Psoas muscle (tissue), 8 donors: Measurements from ENCODE around the gene NT5DC1. TPM values are rescaled to one million over a fixed set of nuclear protein-coding genes. Genes with fewer than 3 reads are reported as not detected.

ENCODE experiments used
- ATAC-seq, 4 donors: fragments of 200-7000 bp; cut with Tn5 transposase; one replicate each; pipeline ENCODE4 v1.9.1; 2020; ENCODE audit warnings: moderate library complexity in 3 of 4, mild to moderate bottlenecking in 2 of 4
- DNase-seq, 2 donors: peaks; one replicate each; pipeline ENCODE4 v3.0.0-alpha.2; 2020
- H3K27ac ChIP-seq: fragments of 200-600 bp; one replicate; pipeline ENCODE4 v1.8.0; 2022
- H3K27me3 ChIP-seq, 3 donors: fragments of 200-600 bp in 1 of 3; one replicate each; pipeline versions ENCODE4 v1.6.1 to v1.8.0; 2013 to 2022; ENCODE audit warnings: low read length in 2 of 3, mild to moderate bottlenecking in 2 of 3, moderate library complexity in 1 of 3; ENCODE audit not compliant: insufficient read depth in 3 of 3
- H3K36me3 ChIP-seq, 2 donors: fragments of 200-600 bp in 1 of 2; one replicate each; pipeline versions ENCODE4 v1.6.1 to v1.8.0; 2013 to 2022; ENCODE audit warnings: low read depth in 1 of 2, mild to moderate bottlenecking in 1 of 2, moderate library complexity in 1 of 2; ENCODE audit not compliant: insufficient read depth in 1 of 2
- H3K4me1 ChIP-seq: fragments of 200-600 bp; one replicate; pipeline ENCODE4 v1.8.0; 2022
- H3K4me3 ChIP-seq: fragments of 200-600 bp; one replicate; pipeline ENCODE4 v1.8.0; 2022; ENCODE audit warnings: mild to moderate bottlenecking
- H3K9me3 ChIP-seq: fragments of 200-600 bp; one replicate; pipeline ENCODE4 v1.8.0; 2022
- WGBS, 3 donors: extraction: QIAGEN DNeasy Blood & Tissue Kit; methylation state at CpG; one replicate each; pipeline versions ENCODE4 v1.1.6 to v1.1.7; 2013; 5-methylcytosine and 5-hydroxymethylcytosine counted together
- intact Hi-C, 2 donors: fragments of 100-400 bp; cut with DNase I; formaldehyde crosslinking; loops; one replicate each; pipeline versions ENCODE4 v1.11.0 to v1.14.2; 2022
- polyA plus RNA-seq, 3 donors: library from polyadenylated mRNA; stranded (reverse); fragments of 200-250 nt; gene quantifications; one replicate each; pipeline ENCODE4 v1.2.3, GENCODE V29; 2013
- total RNA-seq, 4 donors: library from RNA; stranded (reverse); fragmentation: NEBNext Ultra II Directional in 2 of 4; extraction: Animal tissue kit (Norgen Biotek cat#: 25700) in 2 of 4; gene quantifications; one replicate each; pipeline versions ENCODE4 v1.2.1 to v1.2.4, GENCODE V29; 2021 to 2023
- TF ChIP-seq, protein P1 (sequence below): fragments of 200-600 bp; IDR thresholded peaks from one replicate; pipeline ENCODE4 v1.8.0; 2022; ENCODE audit warnings: antibody characterized with exemption
- donor health status: healthy with polysubstance abuse.
- donor health status: DM: no; HTN: no; CAD: no; lungs with moderate emphysema.
- donor health status: Bipolar disorder and iron deficiency.
- donor health status: healthy.
- donor health status: DM: yes; HTN: yes; CAD: no.
- donor health status: DM: no; HTN: no; CAD: no.
- donor health status: DM: no; HTN: no; CAD: no.
- donor health status: DM: yes; HTN: yes; CAD: no.

The NT5DC1 gene
- total and polyA plus RNA-seq, 7 donors: 4.6 to 30.9 (median 26.7) TPM

DNA sequence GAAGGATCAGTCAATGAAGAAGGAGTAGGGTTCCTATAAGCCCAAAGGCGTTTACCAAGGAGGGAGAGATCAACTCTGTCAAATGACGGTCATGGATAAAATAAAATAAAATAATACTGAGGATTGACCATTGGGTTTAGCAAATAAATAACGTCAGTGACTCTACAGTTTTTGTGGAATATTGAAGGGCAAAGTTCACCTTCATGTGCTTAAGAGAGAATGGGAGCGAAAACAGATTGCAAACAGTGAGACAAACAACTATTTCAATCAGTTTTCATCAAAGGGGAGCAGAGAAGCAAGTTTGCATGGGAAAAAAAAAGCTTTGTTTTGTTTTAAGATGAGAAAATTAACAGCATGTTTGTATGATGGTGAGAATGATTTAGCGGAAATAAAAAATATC, 17.6 kb upstream of the NT5DC1 start:
- DNase-seq (no peak), ATAC-seq (no peak)
- Histone ChIP-seq H3K9me3 (no peaks in the 10 kb centered on the region), H3K27ac (no peak overlapping the region), H3K27me3 (no peaks in the 10 kb centered on the region), H3K36me3 (no peaks in the 10 kb centered on the region), H3K4me3 (no peak overlapping the region), H3K4me1 (no peaks in the 10 kb centered on the region)
- intact Hi-C loops: no loop called here
- WGBS, 3 donors: 86 to 92% (median 91%) methylated on average over 5 of the region's 5 CpGs
- TF ChIP-seq, protein P1, sequence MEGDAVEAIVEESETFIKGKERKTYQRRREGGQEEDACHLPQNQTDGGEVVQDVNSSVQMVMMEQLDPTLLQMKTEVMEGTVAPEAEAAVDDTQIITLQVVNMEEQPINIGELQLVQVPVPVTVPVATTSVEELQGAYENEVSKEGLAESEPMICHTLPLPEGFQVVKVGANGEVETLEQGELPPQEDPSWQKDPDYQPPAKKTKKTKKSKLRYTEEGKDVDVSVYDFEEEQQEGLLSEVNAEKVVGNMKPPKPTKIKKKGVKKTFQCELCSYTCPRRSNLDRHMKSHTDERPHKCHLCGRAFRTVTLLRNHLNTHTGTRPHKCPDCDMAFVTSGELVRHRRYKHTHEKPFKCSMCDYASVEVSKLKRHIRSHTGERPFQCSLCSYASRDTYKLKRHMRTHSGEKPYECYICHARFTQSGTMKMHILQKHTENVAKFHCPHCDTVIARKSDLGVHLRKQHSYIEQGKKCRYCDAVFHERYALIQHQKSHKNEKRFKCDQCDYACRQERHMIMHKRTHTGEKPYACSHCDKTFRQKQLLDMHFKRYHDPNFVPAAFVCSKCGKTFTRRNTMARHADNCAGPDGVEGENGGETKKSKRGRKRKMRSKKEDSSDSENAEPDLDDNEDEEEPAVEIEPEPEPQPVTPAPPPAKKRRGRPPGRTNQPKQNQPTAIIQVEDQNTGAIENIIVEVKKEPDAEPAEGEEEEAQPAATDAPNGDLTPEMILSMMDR: no peak

DNA sequence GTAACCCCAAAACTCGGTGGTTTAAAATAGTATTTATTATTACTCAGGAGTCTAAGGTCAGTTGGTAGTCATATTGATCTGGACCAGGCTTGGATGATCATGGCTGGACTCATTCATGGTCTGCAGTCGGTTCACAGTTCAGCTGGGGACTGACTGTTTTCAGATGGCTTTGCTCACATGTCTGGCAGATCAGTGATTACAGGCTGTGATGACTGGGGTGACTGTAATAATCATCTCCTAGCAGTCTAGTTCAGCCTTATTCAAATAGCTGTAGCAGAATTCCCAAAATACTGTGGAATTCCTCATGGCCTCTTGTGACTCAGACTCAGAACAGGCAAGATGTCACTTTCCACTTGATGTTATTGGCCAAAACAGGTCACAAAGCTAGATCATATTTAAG, 16.4 kb upstream of the NT5DC1 start:
- intact Hi-C loops: no loop called here
- ATAC-seq (no peak), DNase-seq (no peak)
- H3K9me3 ChIP-seq: no peaks in the 10 kb centered on the region
- 73 to 90% (median 84%) methylated on average over 2 of the region's 2 CpGs for WGBS, 3 donors
- TF ChIP-seq, protein P1: no peak
- H3K27ac ChIP-seq: no peak overlapping the region
- H3K4me1 ChIP-seq: no peaks in the 10 kb centered on the region
- no peak overlapping the region for H3K4me3 ChIP-seq
- no peaks in the 10 kb centered on the region for H3K36me3 ChIP-seq
- H3K27me3 ChIP-seq: no peaks in the 10 kb centered on the region

DNA sequence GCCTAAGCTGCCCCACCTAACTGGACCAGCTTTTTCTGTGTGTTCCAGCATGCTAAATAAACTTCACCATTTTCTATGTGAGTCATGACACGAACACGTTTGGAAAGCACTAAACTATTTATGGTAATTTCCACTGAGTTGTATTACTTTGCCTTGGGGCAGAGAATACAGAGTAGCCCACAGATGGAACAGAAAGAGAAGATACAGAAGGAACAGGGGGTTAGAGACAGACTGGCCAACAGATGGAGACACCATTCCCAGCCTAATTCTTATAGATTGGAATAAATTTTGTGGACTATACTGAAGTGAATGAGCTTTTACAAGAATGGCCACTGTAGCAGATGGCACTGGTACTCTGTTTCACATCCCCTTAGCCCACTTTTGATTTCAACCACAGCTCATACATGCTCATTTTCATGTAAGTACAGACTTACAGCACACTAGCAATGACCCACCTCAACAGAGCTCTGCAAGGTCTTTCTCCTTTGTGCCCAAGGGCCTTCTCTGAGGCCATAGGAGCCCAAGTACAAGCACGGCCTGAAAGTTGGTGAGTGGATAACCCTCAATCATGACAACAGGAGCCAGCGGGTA, 13.1 kb upstream of the NT5DC1 start:
- intact Hi-C loops: no loop called here
- Histone ChIP-seq H3K27ac (no peak overlapping the region), H3K4me3 (no peak overlapping the region), H3K4me1 (no peaks in the 10 kb centered on the region), H3K36me3 (no peaks in the 10 kb centered on the region), H3K27me3 (no peaks in the 10 kb centered on the region), H3K9me3 (no peaks in the 10 kb centered on the region)
- no peak for DNase-seq
- ATAC-seq: no peak
- WGBS, 3 donors: 68 to 71% (median 71%) methylated on average over 4 of the region's 4 CpGs
- TF ChIP-seq, protein P1: no peak

DNA sequence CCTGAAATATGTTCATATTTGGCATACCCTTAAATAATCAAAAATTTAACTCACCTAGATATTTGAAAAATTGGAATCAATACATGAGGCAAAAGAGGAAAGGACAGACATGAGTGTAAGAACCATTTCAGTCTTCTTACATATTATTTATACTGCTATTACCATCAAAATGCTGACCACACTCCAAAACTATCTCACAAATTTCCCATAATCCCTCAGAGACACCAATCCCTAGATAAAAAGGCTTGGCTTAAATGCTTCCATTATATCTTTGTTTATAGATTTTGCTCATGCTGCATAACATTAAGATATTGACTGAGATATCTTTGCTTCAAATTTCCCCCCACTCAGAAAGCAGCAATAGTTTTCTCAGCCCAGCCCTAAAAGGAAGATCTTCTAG, 11.7 kb upstream of the NT5DC1 start:
- TF ChIP-seq, protein P1: no peak
- intact Hi-C loops: no loop called here
- no peaks in the 10 kb centered on the region for H3K4me1 ChIP-seq
- DNase-seq: no peak
- no peak for ATAC-seq
- H3K4me3 ChIP-seq: no peak overlapping the region
- H3K27me3 ChIP-seq: no peaks in the 10 kb centered on the region
- H3K27ac ChIP-seq: no peak overlapping the region
- no peaks in the 10 kb centered on the region for H3K36me3 ChIP-seq
- no peaks in the 10 kb centered on the region for H3K9me3 ChIP-seq

DNA sequence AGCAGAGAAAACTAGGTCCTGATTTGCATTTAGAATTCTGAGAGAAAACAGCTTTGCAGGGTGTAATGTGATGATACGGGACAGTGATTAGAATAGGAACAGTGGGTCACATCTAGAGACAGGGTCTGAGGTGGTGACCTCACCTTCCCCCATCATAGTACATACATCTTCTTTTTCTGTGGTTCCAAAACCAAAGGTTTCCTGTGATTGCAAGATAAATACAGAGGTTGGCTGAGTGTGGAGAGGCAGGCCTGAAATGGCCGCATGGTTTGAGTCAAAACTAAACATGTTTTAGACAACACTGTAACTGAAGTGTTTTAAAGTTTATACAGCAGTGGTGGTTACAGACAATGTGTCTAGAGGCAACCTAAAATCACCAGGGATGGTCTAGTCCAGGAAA, 10.4 kb upstream of the NT5DC1 start:
- intact Hi-C loops: no loop called here
- H3K36me3 ChIP-seq: no peaks in the 10 kb centered on the region
- no peaks in the 10 kb centered on the region for H3K9me3 ChIP-seq
- no peaks in the 10 kb centered on the region for H3K4me1 ChIP-seq
- 92 to 98% (median 94%) methylated on average over 2 of the region's 2 CpGs for WGBS, 3 donors
- no peaks in the 10 kb centered on the region for H3K27me3 ChIP-seq
- DNase-seq: no peak
- no peak overlapping the region for H3K4me3 ChIP-seq
- no peak for ATAC-seq
- no peak overlapping the region for H3K27ac ChIP-seq
- TF ChIP-seq, protein P1: no peak
